MM.1S (cell line): Measurements from ENCODE around the gene CASP3.
A peak's percentile ranks its signal among the peaks of the same experiment; 100 is the strongest.

Experiments
- DNase-seq: peaks from one replicate; pipeline ENCODE4 v3.0.0-alpha.2; 2015
- H2AFZ ChIP-seq: fragments of 300-600 bp; sonication (generic); 2 replicates; pipeline ENCODE4 v1.6.0; 2016; ENCODE audit warnings: antibody characterized with exemption, low read length
- H3F3A ChIP-seq: fragments of 300-600 bp; sonication (generic); 2 replicates; pipeline ENCODE4 v1.6.1; 2016; ENCODE audit warnings: mild to moderate bottlenecking, antibody characterized with exemption, low read length, moderate library complexity, mixed read lengths; ENCODE audit not compliant: insufficient read depth
- H3K27ac ChIP-seq: fragments of 300-600 bp; sonication (generic); 2 replicates; pipeline ENCODE4 v1.5.1; 2016; ENCODE audit warnings: mild to moderate bottlenecking, low read length
- H3K27me3 ChIP-seq: fragments of 300-600 bp; sonication (generic); replicated peaks from 2 replicates; pipeline ENCODE4 v1.6.0; 2016; ENCODE audit warnings: low read length; ENCODE audit not compliant: insufficient read depth
- H3K36me3 ChIP-seq: fragments of 300-600 bp; sonication (generic); replicated peaks from 2 replicates; pipeline ENCODE4 v1.6.1; 2016; ENCODE audit warnings: mild to moderate bottlenecking, low read length, mixed read lengths; ENCODE audit not compliant: insufficient read depth
- H3K4me1 ChIP-seq: fragments of 300-600 bp; sonication (generic); 2 replicates; pipeline ENCODE4 v1.6.1; 2016; ENCODE audit warnings: low read length, mixed read lengths
- H3K4me2 ChIP-seq: fragments of 300-600 bp; sonication (generic); 2 replicates; pipeline ENCODE4 v1.6.0; 2016; ENCODE audit warnings: low read depth, low read length
- H3K4me3 ChIP-seq: fragments of 300-600 bp; sonication (generic); 2 replicates; pipeline ENCODE4 v1.5.1; 2016; ENCODE audit warnings: low read length, mixed read lengths
- H3K79me2 ChIP-seq: fragments of 300-600 bp; sonication (generic); 2 replicates; pipeline ENCODE4 v1.6.1; 2016; ENCODE audit warnings: mixed run types, low read length, mixed read lengths
- H3K9ac ChIP-seq: fragments of 300-600 bp; sonication (generic); 2 replicates; pipeline ENCODE4 v1.6.1; 2016; ENCODE audit warnings: low read length, mixed read lengths
- H3K9me2 ChIP-seq: fragments of 300-600 bp; sonication (generic); replicated peaks from 2 replicates; pipeline ENCODE4 v1.6.1; 2016; ENCODE audit warnings: mild to moderate bottlenecking, low read length, mixed read lengths; ENCODE audit not compliant: insufficient read depth
- H3K9me3 ChIP-seq: fragments of 300-600 bp; sonication (generic); replicated peaks from 2 replicates; pipeline ENCODE4 v1.6.1; 2016; ENCODE audit warnings: mild to moderate bottlenecking, low read length, mixed read lengths; ENCODE audit not compliant: insufficient read depth
- H4K20me1 ChIP-seq: fragments of 300-600 bp; sonication (generic); 2 replicates; pipeline ENCODE4 v1.6.1; 2016; ENCODE audit warnings: mild to moderate bottlenecking, low read length, moderate library complexity, mixed read lengths; ENCODE audit not compliant: insufficient read depth
- EZH2 ChIP-seq: fragments of 300-600 bp; sonication (generic); optimal IDR thresholded peaks from 2 replicates; pipeline ENCODE3; 2017; ENCODE audit warnings: low read depth, mild to moderate bottlenecking, antibody characterized with exemption, low read length, mixed read lengths
- EZH2phosphoT487 ChIP-seq: fragments of 300-600 bp; sonication (generic); IDR thresholded peaks from 2 replicates; pipeline ENCODE4 v1.6.1; 2018; ENCODE audit warnings: antibody characterized with exemption, low read length
- TF ChIP-seq, protein P1 (sequence below): fragments of 300-600 bp; sonication (generic); IDR thresholded peaks from 2 replicates; pipeline ENCODE4 v1.5.1; 2016; ENCODE audit warnings: antibody characterized with exemption, low read length, mixed read lengths

CASP3 gene

DNA sequence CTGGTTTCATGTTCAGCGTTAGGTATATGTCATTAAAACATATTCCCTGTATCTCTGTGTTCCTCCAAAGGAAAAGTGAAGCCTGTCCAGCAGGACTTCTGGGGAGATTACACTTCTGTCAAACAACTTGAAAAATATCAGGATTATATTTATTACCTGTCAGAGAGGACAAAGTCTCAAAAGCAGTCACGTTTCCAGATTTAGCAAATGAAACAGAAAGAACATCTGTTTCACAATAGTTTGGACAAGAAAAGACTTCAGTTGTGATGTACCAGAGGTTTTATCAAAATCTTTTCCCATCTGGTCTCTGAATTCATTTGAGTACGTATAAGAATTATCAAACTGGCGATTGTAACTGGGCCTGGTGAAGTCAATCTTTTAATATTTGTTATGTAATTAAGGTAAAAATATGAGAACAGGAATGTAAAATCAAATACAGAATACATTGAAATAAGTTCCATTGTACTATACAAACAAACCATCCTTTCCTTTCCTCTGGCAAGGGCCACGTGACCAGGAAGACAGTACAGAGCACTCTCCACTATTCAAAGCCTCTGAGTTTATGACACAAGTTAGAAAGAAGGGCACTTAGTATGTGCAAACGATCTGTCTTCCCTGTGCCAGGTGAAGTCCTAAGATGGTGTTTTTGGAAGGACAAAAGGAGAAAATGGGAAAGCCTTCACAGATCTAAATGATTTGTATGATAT, 3.2 kb downstream of the CASP3 start:
- peaks cover 7% of the 10 kb centered on the region for H4K20me1 ChIP-seq
- DNase-seq, result peak; percentile 66
- peak overlapping the region; percentile 74 for H3K27ac ChIP-seq
- no peak overlapping the region for H2AFZ ChIP-seq
- peak overlapping the region; percentile 90 for H3K4me3 ChIP-seq
- no peaks in the 10 kb centered on the region for H3K27me3 ChIP-seq
- TF ChIP-seq EZH2, result no peak
- TF ChIP-seq, protein P1, sequence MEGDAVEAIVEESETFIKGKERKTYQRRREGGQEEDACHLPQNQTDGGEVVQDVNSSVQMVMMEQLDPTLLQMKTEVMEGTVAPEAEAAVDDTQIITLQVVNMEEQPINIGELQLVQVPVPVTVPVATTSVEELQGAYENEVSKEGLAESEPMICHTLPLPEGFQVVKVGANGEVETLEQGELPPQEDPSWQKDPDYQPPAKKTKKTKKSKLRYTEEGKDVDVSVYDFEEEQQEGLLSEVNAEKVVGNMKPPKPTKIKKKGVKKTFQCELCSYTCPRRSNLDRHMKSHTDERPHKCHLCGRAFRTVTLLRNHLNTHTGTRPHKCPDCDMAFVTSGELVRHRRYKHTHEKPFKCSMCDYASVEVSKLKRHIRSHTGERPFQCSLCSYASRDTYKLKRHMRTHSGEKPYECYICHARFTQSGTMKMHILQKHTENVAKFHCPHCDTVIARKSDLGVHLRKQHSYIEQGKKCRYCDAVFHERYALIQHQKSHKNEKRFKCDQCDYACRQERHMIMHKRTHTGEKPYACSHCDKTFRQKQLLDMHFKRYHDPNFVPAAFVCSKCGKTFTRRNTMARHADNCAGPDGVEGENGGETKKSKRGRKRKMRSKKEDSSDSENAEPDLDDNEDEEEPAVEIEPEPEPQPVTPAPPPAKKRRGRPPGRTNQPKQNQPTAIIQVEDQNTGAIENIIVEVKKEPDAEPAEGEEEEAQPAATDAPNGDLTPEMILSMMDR, result no peak
- no peak for TF ChIP-seq EZH2phosphoT487
- no peaks in the 10 kb centered on the region for H3K9me2 ChIP-seq
- H3K4me2 ChIP-seq, result peak overlapping the region; percentile 82
- peaks cover 36% of the 10 kb centered on the region for H3K4me1 ChIP-seq
- peaks cover 34% of the 10 kb centered on the region for H3F3A ChIP-seq
- no peaks in the 10 kb centered on the region for H3K9me3 ChIP-seq
- peak overlapping the region; percentile 90 for H3K9ac ChIP-seq
- peaks cover 15% of the 10 kb centered on the region; the same call in 1 of the 2 replicates for H3K36me3 ChIP-seq
- H3K79me2 ChIP-seq, result peaks cover 94% of the 10 kb centered on the region

DNA sequence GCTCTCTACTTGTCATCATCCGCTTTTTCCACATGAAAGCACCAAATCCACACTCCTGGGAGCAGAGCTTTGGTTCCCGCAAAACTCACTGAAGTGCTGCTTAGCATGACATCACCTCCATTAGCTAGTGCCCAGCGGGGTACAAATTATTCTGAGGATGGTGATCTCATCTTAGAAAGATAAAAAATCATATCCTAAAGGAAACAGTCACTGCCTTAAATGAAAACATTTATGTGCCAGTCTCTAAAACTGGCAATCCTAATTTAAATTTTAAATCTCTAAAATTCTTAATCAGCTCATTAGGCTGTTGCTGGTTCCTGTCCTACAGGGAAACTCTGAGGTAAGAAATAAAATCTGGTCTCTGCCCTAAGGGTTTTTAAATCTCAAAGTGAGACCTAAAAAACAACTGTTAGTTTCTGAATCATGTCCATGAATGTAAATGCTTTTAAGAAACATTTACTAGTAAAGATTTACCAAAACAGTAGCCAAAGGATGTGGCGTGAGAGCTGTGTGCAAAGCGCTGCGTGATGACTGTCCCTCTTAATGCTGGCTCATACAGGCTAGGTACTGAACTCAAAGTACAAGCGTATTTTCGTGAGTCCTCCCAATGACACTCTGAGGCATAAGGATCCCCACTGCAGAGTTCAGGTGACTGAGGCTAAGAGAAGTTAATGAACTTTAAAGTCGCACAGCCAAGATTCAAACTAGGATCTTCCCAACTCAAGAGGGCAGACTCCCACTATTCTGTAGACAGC, 4.5 kb downstream of the CASP3 start:
- no peak overlapping the region for H3K9ac ChIP-seq
- DNase-seq, result no peak
- peaks cover 32% of the 10 kb centered on the region for H3K4me1 ChIP-seq

DNA sequence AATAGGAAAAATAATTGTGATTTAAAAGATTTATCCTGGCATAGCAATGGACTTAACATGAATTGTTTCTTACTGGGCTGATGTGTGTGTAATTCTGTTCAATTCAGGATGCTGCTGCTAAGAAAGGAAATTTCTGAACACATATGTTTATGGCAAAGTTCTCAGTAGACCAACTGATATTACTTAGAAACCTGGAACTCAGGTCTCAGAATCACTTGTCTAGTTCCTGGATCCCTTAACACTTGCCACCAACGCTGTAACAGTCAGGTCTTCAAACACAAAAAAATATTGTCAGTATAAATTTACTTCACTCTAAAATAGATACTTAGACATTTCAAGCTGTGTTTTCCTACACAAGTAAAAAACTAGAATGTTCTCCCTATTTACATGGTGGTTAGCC, 5.5 kb downstream of the CASP3 start:
- no peak overlapping the region for H3K4me2 ChIP-seq
- no peak overlapping the region for H3K4me3 ChIP-seq
- DNase-seq, result no peak
- TF ChIP-seq, protein P1, result no peak
- no peak for TF ChIP-seq EZH2
- TF ChIP-seq EZH2phosphoT487, result no peak
- peaks cover 34% of the 10 kb centered on the region for H3F3A ChIP-seq
- no peak overlapping the region for H3K9ac ChIP-seq
- H3K79me2 ChIP-seq, result peaks cover 100% of the 10 kb centered on the region
- no peak overlapping the region for H2AFZ ChIP-seq
- no peaks in the 10 kb centered on the region for H3K9me3 ChIP-seq
- peaks cover 15% of the 10 kb centered on the region; the same call in 1 of the 2 replicates for H3K36me3 ChIP-seq
- no peaks in the 10 kb centered on the region for H3K27me3 ChIP-seq
- H3K9me2 ChIP-seq, result no peaks in the 10 kb centered on the region
- peaks cover 28% of the 10 kb centered on the region for H4K20me1 ChIP-seq
- no peak overlapping the region for H3K27ac ChIP-seq
- peaks cover 32% of the 10 kb centered on the region for H3K4me1 ChIP-seq

More for the DNA sequence above, 4.5 kb downstream of the CASP3 start:
- H3F3A ChIP-seq, result peaks cover 34% of the 10 kb centered on the region
- TF ChIP-seq, protein P1, result no peak
- TF ChIP-seq EZH2phosphoT487 (no peak), EZH2 (no peak)
- peaks cover 97% of the 10 kb centered on the region for H3K79me2 ChIP-seq
- no peak overlapping the region for H2AFZ ChIP-seq
- H3K36me3 ChIP-seq, result peaks cover 15% of the 10 kb centered on the region; the same call in 1 of the 2 replicates
- no peak overlapping the region for H3K27ac ChIP-seq
- H3K27me3 ChIP-seq, result no peaks in the 10 kb centered on the region
- H3K4me3 ChIP-seq, result no peak overlapping the region; the same call in 1 of the 2 replicates
- peak overlapping the region; percentile 82; the same call in 1 of the 2 replicates for H3K4me2 ChIP-seq
- no peaks in the 10 kb centered on the region for H3K9me2 ChIP-seq
- no peaks in the 10 kb centered on the region for H3K9me3 ChIP-seq
- peaks cover 20% of the 10 kb centered on the region for H4K20me1 ChIP-seq
